Colonic mucosa (tissue), 4 donors: Measurements from ENCODE around the gene GLDN. TPM values are rescaled to one million over a fixed set of nuclear protein-coding genes. Genes with fewer than 3 reads are reported as not detected.
A peak's percentile ranks its signal among the peaks of the same experiment; 100 is the strongest.

Experiments used
- DNase-seq: peaks from one replicate; pipeline ENCODE4 v3.0.0-alpha.2; 2020
- H3K27ac ChIP-seq: fragments of 200-600 bp; one replicate; pipeline ENCODE4 v1.8.0; 2021
- H3K27me3 ChIP-seq: fragments of 200-600 bp; one replicate; pipeline ENCODE4 v1.8.0; 2021
- H3K36me3 ChIP-seq: fragments of 200-600 bp; one replicate; pipeline ENCODE4 v1.8.0; 2021
- H3K4me1 ChIP-seq: fragments of 200-600 bp; one replicate; pipeline ENCODE4 v1.8.0; 2021; ENCODE audit warnings: mild to moderate bottlenecking
- H3K4me3 ChIP-seq: fragments of 200-600 bp; one replicate; pipeline ENCODE4 v1.8.0; 2021
- H3K9ac ChIP-seq, 2 donors: one replicate each; pipeline ENCODE4 v1.7.0; 2013; ENCODE audit warnings: control low read depth in 2 of 2, low read depth in 2 of 2, low read length in 2 of 2
- H3K9me3 ChIP-seq: fragments of 200-600 bp; one replicate; pipeline ENCODE4 v1.8.0; 2021
- intact Hi-C: fragments of 100-400 bp; cut with DNase I; formaldehyde crosslinking; loops from one replicate; pipeline ENCODE4 v1.14.1; 2022
- total RNA-seq, 2 donors: library from RNA; stranded (reverse); fragmentation: NEBNext Ultra II Directional in 1 of 2; extraction: Animal tissue kit (Norgen Biotek cat#: 25700) in 1 of 2; gene quantifications; one replicate each; pipeline ENCODE4 v1.2.1, GENCODE V29; 2021
- TF ChIP-seq, protein P1 (sequence below): fragments of 200-600 bp; IDR thresholded peaks from one replicate; pipeline ENCODE4 v1.8.0; 2022; ENCODE audit warnings: antibody characterized with exemption, mild to moderate bottlenecking
- donor health status: healthy.
- donor health status: DM: no; HTN: no; CAD: no.
- donor health status: DM: no; HTN: no; CAD: no.

The GLDN gene
- total RNA-seq, 2 donors from 2014 or later: 3.7 to 8.6 TPM

DNA sequence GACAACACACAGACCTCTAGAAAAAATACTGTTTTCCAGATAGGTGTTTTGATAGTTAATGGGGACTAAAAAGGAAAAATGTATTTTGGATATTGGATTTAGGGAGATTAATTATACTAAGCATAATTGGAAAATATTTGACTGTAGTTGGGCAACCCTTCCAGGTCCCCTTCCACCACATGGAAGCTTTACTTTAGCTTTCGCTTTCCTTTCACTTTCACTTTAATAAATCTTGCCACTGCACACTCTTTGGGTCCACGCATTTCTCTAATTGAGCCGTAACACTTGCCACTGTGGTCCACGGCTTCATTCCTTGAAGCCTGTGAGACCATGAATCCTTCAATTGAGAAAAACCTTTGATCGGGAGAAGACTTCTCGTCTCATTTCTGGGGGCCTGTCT, 15.5 kb downstream of the GLDN start:
- Histone ChIP-seq H3K4me1 (no peaks in the 10 kb centered on the region), H3K27ac (no peak overlapping the region), H3K27me3 (no peaks in the 10 kb centered on the region), H3K36me3 (no peaks in the 10 kb centered on the region), H3K9ac (no peak overlapping the region), H3K4me3 (no peak overlapping the region), H3K9me3 (no peaks in the 10 kb centered on the region)
- TF ChIP-seq, protein P1, sequence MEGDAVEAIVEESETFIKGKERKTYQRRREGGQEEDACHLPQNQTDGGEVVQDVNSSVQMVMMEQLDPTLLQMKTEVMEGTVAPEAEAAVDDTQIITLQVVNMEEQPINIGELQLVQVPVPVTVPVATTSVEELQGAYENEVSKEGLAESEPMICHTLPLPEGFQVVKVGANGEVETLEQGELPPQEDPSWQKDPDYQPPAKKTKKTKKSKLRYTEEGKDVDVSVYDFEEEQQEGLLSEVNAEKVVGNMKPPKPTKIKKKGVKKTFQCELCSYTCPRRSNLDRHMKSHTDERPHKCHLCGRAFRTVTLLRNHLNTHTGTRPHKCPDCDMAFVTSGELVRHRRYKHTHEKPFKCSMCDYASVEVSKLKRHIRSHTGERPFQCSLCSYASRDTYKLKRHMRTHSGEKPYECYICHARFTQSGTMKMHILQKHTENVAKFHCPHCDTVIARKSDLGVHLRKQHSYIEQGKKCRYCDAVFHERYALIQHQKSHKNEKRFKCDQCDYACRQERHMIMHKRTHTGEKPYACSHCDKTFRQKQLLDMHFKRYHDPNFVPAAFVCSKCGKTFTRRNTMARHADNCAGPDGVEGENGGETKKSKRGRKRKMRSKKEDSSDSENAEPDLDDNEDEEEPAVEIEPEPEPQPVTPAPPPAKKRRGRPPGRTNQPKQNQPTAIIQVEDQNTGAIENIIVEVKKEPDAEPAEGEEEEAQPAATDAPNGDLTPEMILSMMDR: no peak
- intact Hi-C loops: no loop called here
- DNase-seq: no peak

DNA sequence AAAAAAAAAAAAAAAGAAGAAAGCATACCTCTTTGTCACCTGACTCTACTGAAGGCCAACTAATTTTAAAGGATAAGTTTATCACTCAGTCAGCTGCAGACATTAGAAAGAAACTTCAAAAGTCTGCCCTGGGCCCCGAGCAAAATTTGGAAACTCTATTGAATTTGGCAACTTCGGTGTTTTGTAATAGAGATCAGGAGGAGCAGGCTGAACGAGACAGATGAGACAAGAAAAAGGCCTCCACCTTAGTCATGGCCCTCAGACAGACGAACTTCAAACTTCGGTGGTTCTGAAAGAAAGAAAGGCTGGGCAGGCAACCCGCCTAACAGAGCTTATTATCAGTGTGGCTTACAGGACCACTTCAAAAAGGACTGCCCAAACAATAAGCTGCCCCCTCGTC, 18.5 kb downstream of the GLDN start:
- H3K36me3 ChIP-seq: no peaks in the 10 kb centered on the region
- intact Hi-C loops: no loop called here
- no peak overlapping the region for H3K27ac ChIP-seq
- TF ChIP-seq, protein P1: no peak
- H3K4me1 ChIP-seq: no peaks in the 10 kb centered on the region
- H3K27me3 ChIP-seq: no peaks in the 10 kb centered on the region
- no peak overlapping the region for H3K4me3 ChIP-seq
- DNase-seq: no peak
- no peak overlapping the region for H3K9ac ChIP-seq
- H3K9me3 ChIP-seq: no peaks in the 10 kb centered on the region

DNA sequence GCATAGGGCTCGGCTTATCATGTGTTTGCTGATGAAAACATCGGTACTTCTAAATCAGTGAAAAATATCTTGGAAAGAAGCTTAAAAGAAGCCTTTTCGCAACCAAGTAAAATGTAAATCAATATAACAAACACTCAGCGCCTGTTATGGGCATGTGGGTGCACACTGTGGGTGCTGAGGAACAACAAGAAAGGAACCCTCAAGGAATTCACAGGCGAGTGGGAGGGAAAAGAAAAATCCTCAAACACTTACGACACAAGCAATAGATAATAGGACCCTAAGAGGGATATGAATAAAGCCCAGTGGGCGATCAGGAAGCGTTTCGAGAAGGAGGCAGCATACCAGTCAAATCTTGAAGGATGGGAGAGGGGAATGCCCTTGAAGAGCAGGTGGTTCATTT, 21.9 kb downstream of the GLDN start:
- no peaks in the 10 kb centered on the region for H3K36me3 ChIP-seq
- no peak overlapping the region for H3K27ac ChIP-seq
- no peak for DNase-seq
- H3K9me3 ChIP-seq: no peaks in the 10 kb centered on the region
- H3K9ac ChIP-seq: no peak overlapping the region
- intact Hi-C loops: no loop called here
- no peaks in the 10 kb centered on the region for H3K27me3 ChIP-seq
- H3K4me1 ChIP-seq: peaks cover 6% of the 10 kb centered on the region
- TF ChIP-seq, protein P1: no peak
- no peak overlapping the region for H3K4me3 ChIP-seq

DNA sequence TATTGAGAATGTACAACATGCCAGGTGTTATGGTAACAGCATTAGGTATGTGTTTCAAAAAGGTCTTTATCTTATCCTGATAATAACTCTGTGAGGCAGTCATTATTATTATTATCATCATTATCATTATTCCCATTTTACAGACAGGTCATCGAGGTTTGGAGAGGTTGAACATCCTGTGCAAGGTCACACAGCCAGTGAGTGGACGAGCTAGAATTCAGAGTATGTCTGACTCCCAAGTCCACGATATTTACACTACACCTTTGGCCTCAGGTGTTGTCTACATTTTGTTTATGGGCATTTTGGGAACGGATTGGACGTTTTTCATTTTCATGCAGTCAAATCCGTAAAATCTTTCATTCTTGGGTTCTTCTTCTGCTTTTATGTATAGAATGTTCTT, 24.0 kb downstream of the GLDN start:
- Histone ChIP-seq H3K36me3 (no peaks in the 10 kb centered on the region), H3K27ac (no peak overlapping the region), H3K4me3 (no peak overlapping the region), H3K27me3 (no peaks in the 10 kb centered on the region), H3K9ac (no peak overlapping the region), H3K4me1 (peaks cover 6% of the 10 kb centered on the region), H3K9me3 (no peaks in the 10 kb centered on the region)
- TF ChIP-seq, protein P1: no peak
- no peak for DNase-seq
- intact Hi-C loops: no loop called here

DNA sequence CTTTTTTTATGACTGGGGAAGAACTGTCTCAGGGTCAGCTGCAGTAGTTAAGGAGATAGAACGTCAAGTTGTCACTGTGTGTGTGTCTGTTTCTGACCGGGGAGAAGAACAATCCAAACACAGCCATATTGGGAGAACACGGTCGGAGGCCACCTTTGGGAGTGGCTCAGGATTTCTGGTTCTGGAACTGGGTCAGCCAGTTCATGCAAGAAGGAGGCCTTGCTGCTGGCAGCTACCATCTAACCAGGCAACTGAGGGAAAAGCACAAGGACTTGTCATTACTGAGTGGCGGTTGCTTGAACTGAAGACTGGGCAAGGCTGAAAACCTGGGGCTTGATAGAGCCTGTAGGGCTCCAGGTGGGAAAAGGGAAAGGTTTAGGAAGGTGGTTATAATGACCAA, 24.6 kb downstream of the GLDN start:
- DNase-seq: no peak
- no peak overlapping the region for H3K9ac ChIP-seq
- intact Hi-C loops: no loop called here
- no peak overlapping the region for H3K4me3 ChIP-seq
- H3K9me3 ChIP-seq: no peaks in the 10 kb centered on the region
- no peaks in the 10 kb centered on the region for H3K27me3 ChIP-seq
- peaks cover 6% of the 10 kb centered on the region for H3K4me1 ChIP-seq
- TF ChIP-seq, protein P1: no peak
- no peak overlapping the region for H3K27ac ChIP-seq
- no peaks in the 10 kb centered on the region for H3K36me3 ChIP-seq

DNA sequence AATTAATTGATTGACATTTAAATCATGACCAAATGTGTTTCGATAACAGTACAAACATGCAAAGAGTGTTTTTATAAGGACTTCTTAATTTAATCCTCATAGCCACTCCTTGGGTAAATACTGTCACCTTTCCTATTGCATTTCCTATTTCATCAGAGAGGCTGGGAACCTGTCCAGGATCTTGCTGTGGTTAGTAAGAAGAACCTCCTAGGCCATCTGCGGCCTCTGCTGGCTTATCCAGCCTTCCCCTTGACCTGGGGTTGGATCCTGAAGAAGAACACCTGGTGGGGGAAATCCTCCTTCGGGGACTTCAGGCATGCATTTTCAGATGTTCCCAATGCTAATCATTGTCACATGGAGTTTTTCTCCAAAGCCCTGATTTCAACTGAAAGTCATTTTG, 25.5 kb downstream of the GLDN start:
- no peak overlapping the region for H3K27ac ChIP-seq
- H3K36me3 ChIP-seq: no peaks in the 10 kb centered on the region
- TF ChIP-seq, protein P1: no peak
- H3K9ac ChIP-seq: no peak overlapping the region
- H3K4me1 ChIP-seq: peaks cover 6% of the 10 kb centered on the region
- H3K9me3 ChIP-seq: no peaks in the 10 kb centered on the region
- H3K4me3 ChIP-seq: no peak overlapping the region
- H3K27me3 ChIP-seq: no peaks in the 10 kb centered on the region
- peak; percentile 68 for DNase-seq
- intact Hi-C loops: no loop called here
